ENCODE results near the gene PITPNC1. TPM values are rescaled to one million over a fixed set of nuclear protein-coding genes. Genes with fewer than 3 reads are reported as not detected.

PITPNC1 gene
- polyA plus RNA-seq, 1 experiment = 9.1 TPM

- POLR2A ChIA-PET = no interaction called here
Observed at GRCh38 chr17:67686241-67686640, 309.2 kb downstream of the PITPNC1 start.

GRCh38 chr17:67687511-67687910 lies 310.4 kb downstream of the PITPNC1 start:
- H3K27ac ChIP-seq (ENCODE audit: low read depth, low read length) = no peak overlapping the region
- DNase-seq (ENCODE audit: low read depth, low spot score) = no peak
- TF ChIP-seq, protein P1, sequence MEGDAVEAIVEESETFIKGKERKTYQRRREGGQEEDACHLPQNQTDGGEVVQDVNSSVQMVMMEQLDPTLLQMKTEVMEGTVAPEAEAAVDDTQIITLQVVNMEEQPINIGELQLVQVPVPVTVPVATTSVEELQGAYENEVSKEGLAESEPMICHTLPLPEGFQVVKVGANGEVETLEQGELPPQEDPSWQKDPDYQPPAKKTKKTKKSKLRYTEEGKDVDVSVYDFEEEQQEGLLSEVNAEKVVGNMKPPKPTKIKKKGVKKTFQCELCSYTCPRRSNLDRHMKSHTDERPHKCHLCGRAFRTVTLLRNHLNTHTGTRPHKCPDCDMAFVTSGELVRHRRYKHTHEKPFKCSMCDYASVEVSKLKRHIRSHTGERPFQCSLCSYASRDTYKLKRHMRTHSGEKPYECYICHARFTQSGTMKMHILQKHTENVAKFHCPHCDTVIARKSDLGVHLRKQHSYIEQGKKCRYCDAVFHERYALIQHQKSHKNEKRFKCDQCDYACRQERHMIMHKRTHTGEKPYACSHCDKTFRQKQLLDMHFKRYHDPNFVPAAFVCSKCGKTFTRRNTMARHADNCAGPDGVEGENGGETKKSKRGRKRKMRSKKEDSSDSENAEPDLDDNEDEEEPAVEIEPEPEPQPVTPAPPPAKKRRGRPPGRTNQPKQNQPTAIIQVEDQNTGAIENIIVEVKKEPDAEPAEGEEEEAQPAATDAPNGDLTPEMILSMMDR (IDR thresholded peaks at IDR 0.05; ENCODE audit: low read depth, low read length) = no peak
- no peaks in the 10 kb centered on the region for H3K9me3 ChIP-seq (ENCODE audit: control insufficient read depth, insufficient read depth, low read length)
- no peaks in the 10 kb centered on the region for H3K27me3 ChIP-seq (ENCODE audit: control insufficient read depth, insufficient read depth, low read length)
- no peak overlapping the region for H3K4me3 ChIP-seq (ENCODE audit: low read depth, low read length)
- ChIA-PET POLR2A (no interaction called here), CTCF (interaction anchor here (0.9 to 4.9 kb wide), 10 partner anchors 8 to 313 kb away, joined by 3 to 61 read pairs (median 4); no protein-coding TSS in a partner anchor)

More at GRCh38 chr17:67686241-67686640, 309.2 kb downstream of the PITPNC1 start:
- TF ChIP-seq, protein P1 (IDR thresholded peaks at IDR 0.05; ENCODE audit: low read depth, low read length) = no peak
- CTCF ChIA-PET = interaction anchor here (0.7 to 4.9 kb wide), 3 partner anchors 9 to 312 kb away, joined by 3 to 61 read pairs (median 3); no protein-coding TSS in a partner anchor
- Histone ChIP-seq H3K27ac (ENCODE audit: low read depth, low read length) (no peak overlapping the region), H3K9me3 (ENCODE audit: control insufficient read depth, insufficient read depth, low read length) (no peaks in the 10 kb centered on the region), H3K27me3 (ENCODE audit: control insufficient read depth, insufficient read depth, low read length) (no peaks in the 10 kb centered on the region), H3K4me3 (ENCODE audit: low read depth, low read length) (no peak overlapping the region)
- no peak for DNase-seq (ENCODE audit: low read depth, low spot score)

GRCh38 chr17:67689534-67690177 lies 312.6 kb downstream of the PITPNC1 start:
- ChIA-PET POLR2A (no interaction called here), CTCF (interaction anchor here (0.6 to 1.7 kb wide), 24 partner anchors 9 to 1422 kb away, joined by 3 to 49 read pairs (median 4); no protein-coding TSS in a partner anchor)
- H3K27me3 ChIP-seq (ENCODE audit: control insufficient read depth, insufficient read depth, low read length) = no peaks in the 10 kb centered on the region
- no peak overlapping the region for H3K27ac ChIP-seq (ENCODE audit: low read depth, low read length)
- peak; percentile 21 for DNase-seq (ENCODE audit: low read depth, low spot score)
- no peaks in the 10 kb centered on the region for H3K9me3 ChIP-seq (ENCODE audit: control insufficient read depth, insufficient read depth, low read length)
- TF ChIP-seq, protein P1 (IDR thresholded peaks at IDR 0.05; ENCODE audit: low read depth, low read length) = peak; percentile 73
- no peak overlapping the region for H3K4me3 ChIP-seq (ENCODE audit: low read depth, low read length)

DNA sequence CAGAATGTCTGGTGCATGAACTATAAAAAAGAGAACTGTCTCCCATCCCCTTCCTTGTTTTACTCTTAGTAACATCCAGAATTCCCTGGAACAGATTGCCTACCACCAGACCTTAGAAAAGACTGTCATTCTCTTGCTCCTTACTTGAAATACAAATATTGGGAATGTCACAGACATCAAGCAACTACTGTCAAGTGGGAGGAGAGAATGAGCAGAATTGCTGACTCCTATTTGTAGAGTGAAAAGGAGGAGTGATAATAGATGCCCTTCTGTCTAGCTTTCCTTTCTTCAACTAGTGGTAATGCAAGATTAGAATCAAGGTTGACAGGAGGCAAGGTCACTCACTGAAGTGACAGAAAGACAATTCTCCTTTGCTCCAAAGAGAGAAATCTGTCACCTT lies 316.7 kb downstream of the PITPNC1 start:
- TF ChIP-seq, protein P1 (IDR thresholded peaks at IDR 0.05; ENCODE audit: low read depth, low read length) = no peak
- Histone ChIP-seq H3K27ac (ENCODE audit: low read depth, low read length) (no peak overlapping the region), H3K27me3 (ENCODE audit: control insufficient read depth, insufficient read depth, low read length) (no peaks in the 10 kb centered on the region), H3K4me3 (ENCODE audit: low read depth, low read length) (no peak overlapping the region), H3K9me3 (ENCODE audit: control insufficient read depth, insufficient read depth, low read length) (no peaks in the 10 kb centered on the region)
- ChIA-PET CTCF (interaction anchor here (1.6 to 3.3 kb wide), 3 partner anchors 315 to 320 kb away, joined by 4 to 13 read pairs (median 11); no protein-coding TSS in a partner anchor), POLR2A (no interaction called here)
- no peak for DNase-seq (ENCODE audit: low read depth, low spot score)

GRCh38 chr17:67696347-67696746 lies 319.3 kb downstream of the PITPNC1 start:
- DNase-seq (ENCODE audit: low read depth, low spot score) = no peak
- Histone ChIP-seq H3K9me3 (ENCODE audit: control insufficient read depth, insufficient read depth, low read length) (no peaks in the 10 kb centered on the region), H3K4me3 (ENCODE audit: low read depth, low read length) (no peak overlapping the region), H3K27me3 (ENCODE audit: control insufficient read depth, insufficient read depth, low read length) (no peaks in the 10 kb centered on the region), H3K27ac (ENCODE audit: low read depth, low read length) (no peak overlapping the region)
- ChIA-PET CTCF (interaction anchor here (1.0 kb wide), 1 partner anchor 9 kb away, joined by 3 read pairs; no protein-coding TSS in a partner anchor), POLR2A (no interaction called here)
- TF ChIP-seq, protein P1 (IDR thresholded peaks at IDR 0.05; ENCODE audit: low read depth, low read length) = no peak
